Inflammatory macrophage (primary cell): ENCODE measurements around the gene SIM1.
A peak's percentile ranks its signal among the peaks of the same experiment; 100 is the strongest.

Experiments used
- DNase-seq, 2 donors: peaks; one replicate each; pipeline ENCODE4 v3.0.0-alpha.2; 2020 to 2022
- total RNA-seq, 18 experiments: gene quantifications; one replicate each; lab custom pipeline; 2026; ENCODE audit warnings: mixed read lengths in 6 of 18, inconsistent platforms in 2 of 18; lab: John Stamatoyannopoulos, UW

SIM1 gene, protein sequence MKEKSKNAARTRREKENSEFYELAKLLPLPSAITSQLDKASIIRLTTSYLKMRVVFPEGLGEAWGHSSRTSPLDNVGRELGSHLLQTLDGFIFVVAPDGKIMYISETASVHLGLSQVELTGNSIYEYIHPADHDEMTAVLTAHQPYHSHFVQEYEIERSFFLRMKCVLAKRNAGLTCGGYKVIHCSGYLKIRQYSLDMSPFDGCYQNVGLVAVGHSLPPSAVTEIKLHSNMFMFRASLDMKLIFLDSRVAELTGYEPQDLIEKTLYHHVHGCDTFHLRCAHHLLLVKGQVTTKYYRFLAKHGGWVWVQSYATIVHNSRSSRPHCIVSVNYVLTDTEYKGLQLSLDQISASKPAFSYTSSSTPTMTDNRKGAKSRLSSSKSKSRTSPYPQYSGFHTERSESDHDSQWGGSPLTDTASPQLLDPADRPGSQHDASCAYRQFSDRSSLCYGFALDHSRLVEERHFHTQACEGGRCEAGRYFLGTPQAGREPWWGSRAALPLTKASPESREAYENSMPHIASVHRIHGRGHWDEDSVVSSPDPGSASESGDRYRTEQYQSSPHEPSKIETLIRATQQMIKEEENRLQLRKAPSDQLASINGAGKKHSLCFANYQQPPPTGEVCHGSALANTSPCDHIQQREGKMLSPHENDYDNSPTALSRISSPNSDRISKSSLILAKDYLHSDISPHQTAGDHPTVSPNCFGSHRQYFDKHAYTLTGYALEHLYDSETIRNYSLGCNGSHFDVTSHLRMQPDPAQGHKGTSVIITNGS
- total RNA-seq: 0 to 0.13 (median 0) reads per million in 18 experiments

- peak; percentile 13 to 20 for DNase-seq
Observed at GRCh38 chr6:100464903-100465700, at the start of gene SIM1. Gene SIM1 (minus strand): TSS chr6:100464921. CDS start chr6:100463468, 1,453 bp downstream.

GRCh38 chr6:100512203-100512862, 47.6 kb upstream of the SIM1 start:
- DNase-seq: no peak

DNA sequence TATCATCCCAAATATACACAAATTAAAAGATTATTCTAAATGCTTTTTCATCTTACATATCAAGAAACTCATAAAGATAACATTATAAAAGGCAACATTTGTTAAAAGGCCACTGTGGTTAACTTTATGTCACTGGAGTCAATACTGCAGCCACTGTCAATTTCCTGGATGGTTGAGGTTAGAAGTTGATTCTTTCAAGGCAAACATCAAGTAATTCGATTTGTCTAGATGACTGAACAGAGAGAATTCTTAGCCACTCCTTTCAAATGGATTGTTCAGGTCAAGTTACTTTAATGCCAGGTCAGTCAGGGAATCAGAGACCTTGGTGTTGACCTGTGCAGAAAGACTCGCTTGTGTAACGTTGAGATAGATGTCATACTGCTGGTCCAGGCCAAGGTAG, 44.4 kb upstream of the SIM1 start:
- DNase-seq: no peak

GRCh38 chr6:100506651-100507050, 41.9 kb upstream of the SIM1 start:
- no peak for DNase-seq

DNA sequence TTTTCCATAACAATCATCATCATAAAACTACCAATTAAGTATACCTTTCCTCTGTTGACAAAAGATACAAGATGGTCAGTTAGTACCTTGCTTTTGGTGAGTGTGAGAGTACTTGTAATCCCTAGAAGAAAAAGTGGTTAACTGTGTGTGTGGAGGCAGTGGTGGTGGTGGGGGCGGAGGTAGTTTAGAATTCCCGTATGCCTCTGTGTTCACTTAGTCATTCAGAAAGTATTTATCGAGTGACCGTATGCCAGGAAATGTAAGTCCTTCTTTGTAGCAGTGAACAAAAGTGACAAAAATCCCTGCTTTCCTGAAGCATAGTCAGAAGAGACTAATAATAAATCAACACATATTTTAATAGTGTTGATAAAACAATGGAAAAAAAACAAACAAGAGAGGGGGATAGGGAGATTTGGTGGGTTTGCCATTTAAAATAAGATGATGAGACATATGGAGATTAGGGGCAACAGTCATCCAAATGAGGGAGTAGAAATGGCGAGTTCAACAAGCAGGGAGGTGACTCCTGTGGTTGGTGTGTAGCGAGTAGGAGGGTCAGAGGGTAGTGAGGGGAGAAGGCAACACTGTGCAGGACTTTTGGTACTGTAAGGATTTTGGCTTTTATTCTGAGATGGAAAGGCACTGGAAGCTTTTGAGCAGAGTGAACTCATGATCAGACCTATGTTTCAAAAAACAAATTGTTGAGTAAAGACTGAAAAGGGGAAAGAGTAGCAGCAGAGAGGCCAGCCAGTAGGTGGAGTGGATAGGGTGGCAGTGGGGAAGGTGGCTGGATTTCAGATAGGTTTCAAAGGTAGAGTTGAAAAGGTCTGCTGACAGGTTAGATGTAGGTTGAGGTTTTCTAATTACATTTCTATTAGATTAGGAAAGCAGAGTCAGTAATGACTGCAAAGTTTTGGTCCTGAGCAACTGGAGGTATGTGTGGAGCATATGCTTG, 40.3 kb upstream of the SIM1 start:
- DNase-seq: no peak

DNA sequence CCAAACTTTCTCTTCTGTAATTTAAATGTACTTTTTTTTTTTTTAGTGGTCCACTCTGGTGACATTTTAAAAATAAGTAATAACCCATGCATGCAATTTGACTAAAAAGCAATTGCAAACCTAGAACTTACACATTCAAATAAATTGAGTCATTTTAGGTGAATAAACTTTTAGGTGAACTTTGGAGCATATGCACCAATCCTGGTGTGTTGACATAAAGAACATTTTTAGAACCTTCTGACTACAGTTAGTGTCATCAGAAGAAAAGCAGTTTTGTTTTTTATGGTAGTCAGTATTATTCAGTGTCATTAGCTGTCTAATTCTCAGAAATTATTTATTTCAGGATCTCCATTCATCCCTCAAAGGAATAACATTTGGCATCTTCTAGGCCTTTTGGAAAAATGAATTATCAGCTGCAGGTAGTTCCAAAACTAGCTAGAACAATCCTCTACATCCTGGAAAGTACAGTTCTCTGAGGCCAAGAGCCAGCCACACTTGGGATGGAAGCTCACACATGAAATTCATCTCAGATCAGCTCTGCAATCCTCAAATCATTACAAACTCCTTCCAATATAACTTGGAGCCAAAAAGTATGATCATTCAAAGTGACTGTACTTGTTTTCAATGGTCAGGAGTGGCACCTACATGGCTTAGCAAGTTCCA, 38.5 kb upstream of the SIM1 start:
- DNase-seq: no peak

GRCh38 chr6:100493206-100493888, 28.6 kb upstream of the SIM1 start:
- DNase-seq: no peak

GRCh38 chr6:100491952-100492670, 27.4 kb upstream of the SIM1 start:
- DNase-seq: no peak

DNA sequence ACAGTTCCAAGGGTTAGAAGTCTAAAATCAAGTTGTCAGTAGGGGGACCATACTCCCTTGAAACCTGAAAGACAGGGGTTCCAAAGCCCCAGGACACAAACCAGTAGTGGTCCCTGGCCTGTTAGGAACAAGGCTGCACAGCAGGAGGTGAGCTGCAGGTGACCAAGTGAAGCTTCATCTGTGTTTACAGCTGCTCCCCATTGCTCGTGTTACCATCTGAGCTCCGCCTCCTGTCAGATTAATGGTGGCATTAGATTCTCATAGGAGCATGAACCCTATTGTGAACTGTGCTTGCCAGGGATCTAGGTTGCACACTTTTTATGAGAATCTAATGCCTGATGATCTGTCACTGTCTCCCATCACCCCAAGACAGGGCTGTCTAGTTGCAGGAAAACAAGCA, 25.3 kb upstream of the SIM1 start:
- no peak for DNase-seq

- peak; percentile 18 to 71 for DNase-seq
Observed at GRCh38 chr6:100488244-100488643, 23.5 kb upstream of the SIM1 start.

GRCh38 chr6:100487638-100488037, 22.9 kb upstream of the SIM1 start:
- no peak for DNase-seq

DNA sequence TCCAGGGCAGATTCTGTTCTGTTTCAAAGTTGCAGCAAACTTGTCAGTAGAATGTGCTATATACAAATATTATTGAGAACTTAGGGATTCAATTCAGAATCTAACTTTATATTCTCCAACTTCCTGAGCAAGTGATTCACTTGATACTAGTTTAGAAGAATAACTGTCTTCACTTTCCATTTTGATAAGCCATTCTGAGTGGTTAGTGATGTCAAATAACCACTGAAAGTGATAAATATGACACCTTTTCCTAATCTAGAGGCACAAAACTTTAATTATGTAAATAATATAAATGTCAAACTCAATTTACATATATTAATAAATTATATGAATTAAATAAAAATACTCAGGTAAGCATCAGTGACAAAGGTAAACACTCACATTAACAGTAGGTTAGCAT, 20.5 kb upstream of the SIM1 start:
- DNase-seq: no peak

DNA sequence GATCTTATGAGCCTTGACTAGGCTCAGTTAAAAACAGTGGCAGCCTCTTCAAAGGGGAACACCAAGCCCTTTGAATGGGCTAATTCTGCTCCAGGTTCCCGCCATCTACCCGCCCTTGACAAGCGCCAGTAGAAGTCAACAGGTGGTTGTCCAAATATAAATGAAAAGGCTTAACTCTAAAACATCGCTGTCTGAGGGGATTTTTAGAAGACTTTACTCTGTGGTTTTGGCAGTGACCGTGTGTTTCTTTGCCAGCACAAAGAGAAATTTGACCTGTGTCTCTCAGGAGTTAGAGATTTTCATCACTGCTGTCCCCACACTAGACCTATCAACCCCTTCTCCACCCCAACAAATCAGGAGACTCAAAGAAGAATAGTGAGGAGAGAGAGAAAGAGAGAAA, 19.8 kb upstream of the SIM1 start:
- no peak for DNase-seq

GRCh38 chr6:100482698-100483097, 18.0 kb upstream of the SIM1 start:
- no peak for DNase-seq

DNA sequence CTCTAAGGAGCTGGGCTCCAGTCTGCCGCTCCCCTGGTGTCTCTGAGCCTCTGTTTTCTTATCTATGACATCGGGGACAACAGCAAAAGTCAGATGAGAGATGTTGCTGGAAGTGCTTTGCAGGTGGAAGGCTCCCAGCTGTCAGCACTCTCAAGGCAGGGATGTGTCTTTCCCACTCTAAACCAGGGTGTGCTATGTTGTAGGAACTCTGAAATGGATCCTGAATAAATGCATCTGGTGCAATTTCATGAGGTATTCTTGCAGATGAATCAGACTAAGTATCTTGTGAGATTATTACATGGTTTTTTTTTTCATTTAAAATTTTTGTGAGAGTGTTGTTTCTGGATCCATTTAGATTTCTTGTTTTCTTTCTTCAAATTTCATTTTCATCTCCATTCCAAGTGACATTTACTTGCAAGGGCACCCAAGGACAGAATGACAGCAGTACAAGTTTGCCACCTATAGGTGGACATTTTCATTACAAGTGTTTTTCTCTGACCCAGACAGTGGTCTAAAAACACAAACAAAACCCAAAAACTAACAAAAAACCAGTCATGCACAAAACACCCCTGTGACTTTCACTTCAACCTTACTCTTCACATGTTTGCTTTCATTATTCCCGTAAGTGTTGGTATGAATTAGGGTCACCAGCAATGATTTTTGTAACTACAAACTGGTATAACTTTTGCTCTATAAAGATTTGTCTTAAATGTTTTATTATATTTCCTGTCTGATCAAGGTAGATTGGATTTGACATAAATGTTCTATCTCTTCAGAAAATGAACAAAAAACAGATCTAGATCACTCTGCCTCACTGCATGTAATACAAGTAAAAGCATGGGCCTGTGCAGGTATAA, 14.7 kb upstream of the SIM1 start:
- DNase-seq: peak; percentile 38 to 41

DNA sequence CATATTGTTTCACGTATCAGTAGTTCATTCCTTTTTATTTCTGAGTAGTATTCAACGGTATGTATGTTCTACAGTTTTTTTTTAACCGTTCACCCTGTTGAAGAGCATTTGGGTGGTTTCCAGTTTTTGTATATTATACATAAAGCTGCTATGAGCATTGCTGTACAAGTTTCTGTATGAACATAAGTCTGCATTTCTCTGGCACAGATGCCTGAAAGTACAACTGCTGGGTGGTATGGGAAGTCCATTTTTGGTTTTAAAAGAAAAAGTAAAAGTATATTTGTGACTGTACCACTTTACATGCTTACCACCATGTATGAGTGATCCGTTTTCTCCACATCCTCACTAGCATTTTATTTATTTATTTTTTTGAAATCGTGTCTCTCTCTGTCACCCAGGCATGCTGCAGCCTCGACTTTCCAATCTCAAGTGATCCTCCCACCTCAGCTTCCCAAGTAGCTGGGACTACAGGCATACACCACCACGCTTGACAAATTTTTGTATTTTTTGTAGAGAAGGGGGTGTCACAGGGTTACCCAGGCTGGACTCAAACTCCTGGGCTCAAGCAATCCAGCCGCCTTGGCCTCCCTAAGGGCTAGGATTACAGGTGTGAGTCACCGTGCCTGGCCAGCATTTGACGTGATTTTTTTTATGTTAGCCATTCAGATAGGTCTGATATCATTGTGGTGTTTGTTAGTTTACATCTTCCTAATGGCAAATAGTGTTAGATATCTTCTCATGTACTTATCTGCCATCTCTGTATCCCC, 11.0 kb upstream of the SIM1 start:
- DNase-seq: no peak

- DNase-seq: no peak
Observed at GRCh38 chr6:100473182-100473581, 8.5 kb upstream of the SIM1 start.

GRCh38 chr6:100472674-100473073, 8.0 kb upstream of the SIM1 start:
- no peak for DNase-seq
